Endothelial cell of umbilical vein (primary cell): ENCODE measurements around the gene MYEOV. TPM values are rescaled to one million over a fixed set of nuclear protein-coding genes. Genes with fewer than 3 reads are reported as not detected.

ENCODE experiments used
- BruUV-seq: library from RNA; stranded (reverse); fragments of 400-500 nt; replicated peaks from 2 replicates; lab custom pipeline; 2021; lab: Mats Ljungman, UMichigan
- CTCF ChIA-PET: fragments of 300-600, 350-600 bp; sonication (Branson Sonifier 250); formaldehyde crosslinking; loops from one replicate; lab custom pipeline; 2021; ENCODE audit warnings: antibody characterized with exemption, inconsistent platforms; lab: Charles Lee
- POLR2A ChIA-PET: fragments of 300-600, 350-600 bp; sonication (Branson Sonifier 250); formaldehyde crosslinking; loops from one replicate; lab custom pipeline; 2021; ENCODE audit warnings: antibody characterized with exemption, inconsistent platforms; lab: Charles Lee
- DNase-seq: peaks from one replicate; pipeline ENCODE4 v3.0.0-alpha.2; 2011; ENCODE audit warnings: low read depth, low spot score
- FAIRE-seq: peaks from 2 replicates; lab custom pipeline; 2011; peaks lifted over from hg19 to GRCh38; lab: Jason Lieb, UNC
- H2AFZ ChIP-seq: 2 replicates; pipeline ENCODE4 v1.6.0; 2012; ENCODE audit warnings: low read depth, low read length, control low read depth, inconsistent platforms
- H3K27ac ChIP-seq: 2 replicates; pipeline ENCODE4 v1.5.1; 2011; ENCODE audit warnings: low read depth, mild to moderate bottlenecking, control low read depth, low read length, moderate library complexity; ENCODE audit not compliant: insufficient read depth
- H3K27me3 ChIP-seq, 2 experiments: 2 replicates each; pipeline versions ENCODE4 v1.6.0 to v1.6.1; 2011; ENCODE audit warnings: low read length in 2 of 2, mixed read lengths in 1 of 2; ENCODE audit not compliant: control insufficient read depth in 2 of 2, insufficient read depth in 2 of 2
- H3K36me3 ChIP-seq, 2 experiments: 2 replicates in 1 of 2; 3 replicates in 1 of 2; pipeline ENCODE4 v1.5.1; 2011; ENCODE audit warnings: low read length in 2 of 2, mild to moderate bottlenecking in 1 of 2, moderate library complexity in 1 of 2; ENCODE audit not compliant: control insufficient read depth in 2 of 2, insufficient read depth in 2 of 2; ENCODE audit errors: extremely low read depth in 1 of 2
- H3K4me1 ChIP-seq: 3 replicates; pipeline ENCODE4 v1.5.1; 2011; ENCODE audit warnings: mild to moderate bottlenecking, low read length; ENCODE audit not compliant: control insufficient read depth, insufficient read depth; ENCODE audit errors: extremely low read depth
- H3K4me2 ChIP-seq: 2 replicates; pipeline ENCODE4 v1.6.1; 2011; ENCODE audit warnings: low read length, control low read depth, mixed read lengths; ENCODE audit not compliant: insufficient read depth
- H3K4me3 ChIP-seq, 3 experiments: fragments of 200-600 bp in 1 of 3; sonication (generic), shearing (Covaris generic) in 1 of 3; replicated peaks in 1 of 3; 2 replicates each; pipeline ENCODE4 v1.5.1; 2011 to 2016; ENCODE audit warnings: control low read depth in 3 of 3, low read length in 3 of 3, mild to moderate bottlenecking in 2 of 3, inconsistent platforms in 1 of 3, low read depth in 1 of 3, moderate library complexity in 1 of 3; ENCODE audit not compliant: insufficient read depth in 1 of 3
- H3K79me2 ChIP-seq: 2 replicates; pipeline ENCODE4 v1.6.0; 2012; ENCODE audit warnings: low read length, inconsistent platforms; ENCODE audit not compliant: control insufficient read depth, insufficient read depth
- H3K9ac ChIP-seq: replicated peaks from 2 replicates; pipeline ENCODE3; 2011; ENCODE audit warnings: low read length, control low read depth; ENCODE audit not compliant: insufficient read depth; ENCODE audit errors: extremely low read depth
- H3K9me1 ChIP-seq: replicated peaks from 3 replicates; pipeline ENCODE4 v1.6.0; 2011; ENCODE audit warnings: mild to moderate bottlenecking, low read length; ENCODE audit not compliant: control insufficient read depth, insufficient read depth; ENCODE audit errors: extremely low read depth
- H3K9me3 ChIP-seq: replicated peaks from 2 replicates; pipeline ENCODE4 v1.5.1; 2012; ENCODE audit warnings: low read length, inconsistent platforms; ENCODE audit not compliant: control insufficient read depth, insufficient read depth
- H4K20me1 ChIP-seq: replicated peaks from 2 replicates; pipeline ENCODE3; 2011; ENCODE audit warnings: mild to moderate bottlenecking, low read length; ENCODE audit not compliant: control insufficient read depth, insufficient read depth; ENCODE audit errors: extremely low read depth
- CTCF ChIP-seq, 2 donors: IDR thresholded peaks; 1 replicate in 1 of 2; 2 replicates in 1 of 2; pipeline ENCODE4 v1.5.1; 2011; ENCODE audit warnings: low read length in 2 of 2, mild to moderate bottlenecking in 2 of 2, moderate library complexity in 2 of 2, control low read depth in 1 of 2, inconsistent platforms in 1 of 2, low read depth in 1 of 2; ENCODE audit not compliant: insufficient read depth in 1 of 2; ENCODE audit errors: extremely low read depth in 1 of 2
- EZH2 ChIP-seq: IDR thresholded peaks from 2 replicates; pipeline ENCODE4 v1.6.1; 2012; ENCODE audit warnings: borderline replicate concordance, low read depth, mild to moderate bottlenecking, moderate library complexity, low read length, inconsistent platforms; ENCODE audit not compliant: severe bottlenecking
- FOS ChIP-seq: IDR thresholded peaks from 2 replicates; pipeline ENCODE4 v1.6.1; 2011; ENCODE audit warnings: mild to moderate bottlenecking, low read length, moderate library complexity, borderline replicate concordance; ENCODE audit not compliant: insufficient read depth
- GATA2 ChIP-seq: IDR thresholded peaks from 2 replicates; pipeline ENCODE4 v1.7.0; 2011; ENCODE audit warnings: low read depth, mild to moderate bottlenecking, moderate library complexity, mixed read lengths, low read length; ENCODE audit not compliant: insufficient read length, insufficient read depth
- JUN ChIP-seq: IDR thresholded peaks from 2 replicates; pipeline ENCODE4 v1.6.1; 2011; ENCODE audit warnings: borderline replicate concordance, low read depth; ENCODE audit not compliant: insufficient read length, insufficient read depth
- MYC ChIP-seq: IDR thresholded peaks from one replicate; pipeline ENCODE4 v1.6.1; 2011; ENCODE audit warnings: mild to moderate bottlenecking, low read depth, low read length
- POLR2A ChIP-seq: IDR thresholded peaks from 2 replicates; pipeline ENCODE4 v1.6.1; 2012; ENCODE audit warnings: low read depth, mild to moderate bottlenecking, control low read depth, low read length
- POLR2AphosphoS5 ChIP-seq: IDR thresholded peaks from 2 replicates; pipeline ENCODE4 v1.6.1; 2012; ENCODE audit warnings: low read depth, mild to moderate bottlenecking, control low read depth, low read length, moderate library complexity; ENCODE audit not compliant: insufficient read depth
- dilution Hi-C: fragments of 300-500 bp; cut with MboI; formaldehyde crosslinking; loops from one replicate; pipeline ENCODE4 v1.15.0; 2019; ENCODE audit warnings: low sequenced_read_pairs; ENCODE audit not compliant: extremely low pct_ligation_motif_present
- intact Hi-C: fragments of 100-400 bp; cut with micrococcal nuclease; formaldehyde crosslinking; loops from one replicate; pipeline ENCODE4 v1.10.0; 2022
- polyA plus RNA-seq, 4 experiments: library from polyadenylated mRNA; depleted of rRNA in 3 of 4; stranded (reverse) in 3 of 4; unstranded in 1 of 4; fragments of >200 nt; gene quantifications; 2 replicates each; pipeline versions ENCODE4 v1.2.1 to v1.2.3, GENCODE V29; 2011 to 2012; ENCODE audit warnings: missing spikeins in 1 of 4
- total RNA-seq: library from RNA; stranded (reverse); gene quantifications from 2 replicates; pipeline ENCODE4 v1.2.3, GENCODE V29; 2021
- TF ChIP-seq, protein P1 (sequence below): IDR thresholded peaks from 2 replicates; pipeline ENCODE4 v1.6.1; 2011; ENCODE audit not compliant: insufficient read depth, insufficient read length

Gene MYEOV
- total and polyA plus RNA-seq, 2 donors (not counting 3 experiments of a cell fraction or from before 2014, with no cell fraction given): 3.8 to 14.4 TPM

GRCh38 chr11:69283446-69283845 is 10.5 kb upstream of the MYEOV start:
- CTCF ChIA-PET: interaction anchor here (1.3 kb wide), 1 partner anchor 9 kb away, joined by 4 read pairs; no protein-coding TSS in a partner anchor

More at GRCh38 chr11:69283446-69283845, 10.5 kb upstream of the MYEOV start:
- Histone ChIP-seq H3K36me3 (no peaks in the 10 kb centered on the region), H3K4me1 (no peaks in the 10 kb centered on the region), H3K9me1 (no peaks in the 10 kb centered on the region), H3K4me3 (no peak overlapping the region), H3K79me2 (no peaks in the 10 kb centered on the region), H3K9me3 (no peaks in the 10 kb centered on the region), H4K20me1 (no peaks in the 10 kb centered on the region), H3K27ac (no peak overlapping the region), H3K27me3 (no peaks in the 10 kb centered on the region), H2AFZ (no peak overlapping the region), H3K4me2 (no peak overlapping the region), H3K9ac (no peak overlapping the region)
- DNase-seq: no peak
- no peak for FAIRE-seq
- POLR2A ChIA-PET: no interaction called here
- intact Hi-C loops (no loop called here), dilution Hi-C loops (no loop called here)
- TF ChIP-seq GATA2: no peak
- TF ChIP-seq, protein P1, sequence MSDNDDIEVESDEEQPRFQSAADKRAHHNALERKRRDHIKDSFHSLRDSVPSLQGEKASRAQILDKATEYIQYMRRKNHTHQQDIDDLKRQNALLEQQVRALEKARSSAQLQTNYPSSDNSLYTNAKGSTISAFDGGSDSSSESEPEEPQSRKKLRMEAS: no peak
- TF ChIP-seq FOS: no peak
- no peak for TF ChIP-seq POLR2A
- no peak for TF ChIP-seq JUN
- no peak for TF ChIP-seq MYC
- TF ChIP-seq CTCF (IDR thresholded peaks at IDR 0.05; ENCODE audit: extremely low read depth in 1 of 2, insufficient read depth in 1 of 2, low read depth in 1 of 2, low read length in 2 of 2): no peak
- TF ChIP-seq POLR2AphosphoS5: no peak
- TF ChIP-seq EZH2: no peak
- BruUV-seq: no TSS peak
